HepG2 (cell line): ENCODE measurements around the gene CD300LG. TPM values are rescaled to one million over a fixed set of nuclear protein-coding genes. Genes with fewer than 3 reads are reported as not detected.

Experiments used
- ATAC-seq: fragments of 200-7000 bp; cut with Tn5 transposase; 3 replicates; pipeline ENCODE4 v1.9.1; 2020; ENCODE audit warnings: mild to moderate bottlenecking, moderate library complexity
- BruUV-seq: library from RNA; stranded (reverse); fragments of 400-500 nt; replicated peaks from 2 replicates; lab custom pipeline; 2021; lab: Mats Ljungman, UMichigan
- CTCF ChIA-PET: fragments of 300-600 bp; formaldehyde crosslinking; extraction: SDS; loops from one replicate; lab custom pipeline; 2021; ENCODE audit warnings: low total read pairs, inconsistent platforms, low intra/inter-chr PET ratio; lab: Yijun Ruan, JAX
- POLR2A ChIA-PET: fragments of 350-600 bp; sonication (Branson Sonifier 250); formaldehyde crosslinking; loops from one replicate; lab custom pipeline; 2020; ENCODE audit warnings: antibody characterized with exemption, inconsistent platforms; lab: Yijun Ruan, JAX
- DNase-seq: peaks from one replicate; pipeline ENCODE4 v3.0.0-alpha.2; 2015; ENCODE audit warnings: low spot score
- FAIRE-seq: peaks from 3 replicates; lab custom pipeline; 2011; peaks lifted over from hg19 to GRCh38; lab: Jason Lieb, UNC
- H2AFZ ChIP-seq: one replicate; pipeline ENCODE4 v1.6.1; 2011; ENCODE audit warnings: low read length, inconsistent platforms
- H3K27ac ChIP-seq: fragments of 300-600 bp; 3 replicates; pipeline ENCODE4 v1.8.0; 2011; ENCODE audit warnings: mixed run types, mild to moderate bottlenecking, mixed read lengths, low read length, inconsistent platforms; ENCODE audit not compliant: insufficient read depth; ENCODE audit errors: extremely low read length
- H3K27me3 ChIP-seq, 2 experiments: fragments of 200-600 bp in 1 of 2; 2 replicates in 1 of 2; 3 replicates in 1 of 2; pipeline versions ENCODE4 v1.6.0 to v1.8.0; 2011; ENCODE audit warnings: low read length in 2 of 2, mild to moderate bottlenecking in 2 of 2, moderate library complexity in 2 of 2, inconsistent platforms in 1 of 2; ENCODE audit not compliant: insufficient read depth in 2 of 2, control insufficient read depth in 1 of 2
- H3K36me3 ChIP-seq, 2 experiments: fragments of 200-600 bp in 1 of 2; replicated peaks in 1 of 2; 2 replicates in 1 of 2; 3 replicates in 1 of 2; pipeline versions ENCODE4 v1.5.1 to v1.8.0; 2011; ENCODE audit warnings: low read length in 2 of 2, inconsistent platforms in 1 of 2; ENCODE audit not compliant: insufficient read depth in 2 of 2, control insufficient read depth in 1 of 2
- H3K4me1 ChIP-seq: 2 replicates; pipeline ENCODE4 v1.5.1; 2012; ENCODE audit warnings: low read length, inconsistent platforms; ENCODE audit not compliant: insufficient read depth
- H3K4me2 ChIP-seq: 2 replicates; pipeline ENCODE4 v1.6.0; 2011; ENCODE audit warnings: low read depth, low read length, inconsistent platforms
- H3K4me3 ChIP-seq, 3 experiments: fragments of 200-600 bp in 1 of 3; sonication (generic), shearing (Covaris generic) in 1 of 3; replicated peaks in 1 of 3; 2 replicates each; pipeline ENCODE4 v1.5.1; 2011 to 2016; ENCODE audit warnings: low read length in 3 of 3, inconsistent platforms in 2 of 3, low read depth in 2 of 3, mild to moderate bottlenecking in 2 of 3, control low read depth in 1 of 3, mixed read lengths in 1 of 3; ENCODE audit not compliant: insufficient read depth in 1 of 3
- H3K79me2 ChIP-seq: one replicate; pipeline ENCODE4 v1.6.1; 2011; ENCODE audit warnings: low read length, inconsistent platforms; ENCODE audit not compliant: insufficient read depth
- H3K9ac ChIP-seq: 2 replicates; pipeline ENCODE4 v1.6.0; 2011; ENCODE audit warnings: mild to moderate bottlenecking, low read depth, low read length, inconsistent platforms; ENCODE audit not compliant: insufficient read depth
- H3K9me3 ChIP-seq: 2 replicates; pipeline ENCODE4 v1.5.1; 2012; ENCODE audit warnings: mild to moderate bottlenecking, low read length
- H4K20me1 ChIP-seq: 2 replicates; pipeline ENCODE4 v1.6.0; 2011; ENCODE audit warnings: inconsistent platforms, mild to moderate bottlenecking, low read length, moderate library complexity; ENCODE audit not compliant: insufficient read depth
- ATF1 ChIP-seq: IDR thresholded peaks from 2 replicates; pipeline ENCODE4 v1.6.1; 2016; ENCODE audit warnings: mild to moderate bottlenecking, control low read depth
- FOXC1 ChIP-seq: sonication (generic); formaldehyde crosslinking; IDR thresholded peaks from 2 replicates; pipeline ENCODE4 v1.8.0; 2022; ENCODE audit warnings: mild to moderate bottlenecking, missing genetic modification reagents, borderline replicate concordance
- MIER2 ChIP-seq: IDR thresholded peaks from 2 replicates; pipeline ENCODE4 v1.6.1; 2016; ENCODE audit warnings: missing biosample characterization, missing genetic modification reagents
- MTA3 ChIP-seq: sonication (generic); formaldehyde crosslinking; IDR thresholded peaks from 2 replicates; pipeline ENCODE4 v1.4.0; 2020; ENCODE audit warnings: missing genetic modification reagents
- NPAS2 ChIP-seq: sonication (generic); formaldehyde crosslinking; IDR thresholded peaks from 2 replicates; pipeline ENCODE4 v1.8.0; 2022; ENCODE audit warnings: mild to moderate bottlenecking, missing genetic modification reagents, borderline replicate concordance
- ZBTB7A ChIP-seq: sonication (generic); formaldehyde crosslinking; IDR thresholded peaks from 2 replicates; pipeline ENCODE4 v1.8.0; 2022; ENCODE audit warnings: mild to moderate bottlenecking, missing genetic modification reagents
- ZNF205 ChIP-seq: IDR thresholded peaks from 2 replicates; pipeline ENCODE4 v1.6.1; 2018; ENCODE audit warnings: missing biosample characterization, missing genetic modification reagents
- ZNF513 ChIP-seq: sonication (generic); formaldehyde crosslinking; conservative IDR thresholded peaks from 2 replicates; pipeline ENCODE4 v1.5.0; 2020; ENCODE audit warnings: missing genetic modification reagents
- ZNF562 ChIP-seq: sonication (generic); formaldehyde crosslinking; IDR thresholded peaks from 2 replicates; pipeline ENCODE4 v1.8.0; 2022; ENCODE audit warnings: missing genetic modification reagents, borderline replicate concordance
- ZNF724P ChIP-seq: sonication (generic); formaldehyde crosslinking; IDR thresholded peaks from 2 replicates; pipeline ENCODE4 v1.8.0; 2022; ENCODE audit warnings: missing genetic modification reagents, borderline replicate concordance
- ZNF768 ChIP-seq: sonication (generic); formaldehyde crosslinking; IDR thresholded peaks from 2 replicates; pipeline ENCODE4 v1.4.0; 2020; ENCODE audit warnings: missing genetic modification reagents
- WGBS: methylation state at CpG from one replicate; pipeline ENCODE4 v1.1.6; 2017; ENCODE audit warnings: low lambda C conversion rate; 5-methylcytosine and 5-hydroxymethylcytosine counted together
- in situ Hi-C: cut with HindIII; loops from 2 replicates; pipeline ENCODE4 v1.10.0; 2017; ENCODE audit warnings: low pct_unique_long_range_greater_than_20kb; ENCODE audit not compliant: extremely low pct_ligation_motif_present
- intact Hi-C: fragments of 100-400 bp; cut with micrococcal nuclease; formaldehyde crosslinking; loops from one replicate; pipeline ENCODE4 v1.10.0; 2022; ENCODE audit not compliant: unreplicated experiment
- polyA plus RNA-seq, 8 experiments: library from polyadenylated mRNA; depleted of rRNA in 3 of 8; stranded (reverse) in 7 of 8; unstranded in 1 of 8; fragments of >200 nt; fragmentation: Illumina TruSeq in 4 of 8; extraction: Trizol in 4 of 8; gene quantifications; 2 replicates each; pipeline versions ENCODE4 v1.2.1 to v1.2.3, GENCODE V29; 2011 to 2016; ENCODE audit warnings: low read depth in 4 of 8, missing spikeins in 1 of 8, mixed read lengths in 1 of 8; ENCODE audit not compliant: insufficient read depth in 1 of 8
- total RNA-seq, 5 experiments: library from RNA; depleted of rRNA; stranded (reverse); fragments of >200 nt; fragmentation: Illumina TruSeq; extraction: Trizol; gene quantifications; 2 replicates each; pipeline ENCODE4 v1.2.3, GENCODE V29; 2016; ENCODE audit warnings: low read depth in 1 of 5
- TF ChIP-seq, protein P1 (sequence below): sonication (generic); formaldehyde crosslinking; IDR thresholded peaks from 2 replicates; pipeline ENCODE4 v1.5.1; 2020; ENCODE audit warnings: mild to moderate bottlenecking, missing genetic modification reagents, moderate library complexity
- TF ChIP-seq, protein P2 (sequence below): sonication (generic); formaldehyde crosslinking; IDR thresholded peaks from 2 replicates; pipeline ENCODE4 v1.9.0; 2022; ENCODE audit warnings: low read depth, missing genetic modification reagents

CD300LG gene
- total and polyA plus RNA-seq, 2 of the 13 experiments (the other 11 are each of a cell fraction or from before 2014, with no cell fraction given): not detected

- POLR2A ChIA-PET: no interaction called here
- H3K4me1 ChIP-seq: peaks cover 8% of the 10 kb centered on the region
- H2AFZ ChIP-seq: no peak overlapping the region
- in situ Hi-C loops (no loop called here), intact Hi-C loops (no loop called here)
- peak; percentile 45 for DNase-seq
- BruUV-seq: no TSS peak
- ATAC-seq: peak; percentile 89
- CTCF ChIA-PET: interaction anchor here (1.3 kb wide), 1 partner anchor 163 kb away, joined by 5 read pairs; no protein-coding TSS in a partner anchor
- H3K27me3 ChIP-seq: peaks cover 0 to 13% of the 10 kb centered on the region in 2 experiments; a peak in 2 of 5 replicates
- H3K4me2 ChIP-seq: peak overlapping the region; percentile 56
- no peaks in the 10 kb centered on the region for H3K9me3 ChIP-seq
- H3K27ac ChIP-seq: no peak overlapping the region
- H3K36me3 ChIP-seq: no peaks in the 10 kb centered on the region
- H3K79me2 ChIP-seq: no peaks in the 10 kb centered on the region
- H3K4me3 ChIP-seq: peak overlapping the region in 1 of 3 experiments; percentile 9; a peak in 1 of 6 replicates
- peak; percentile 86 for FAIRE-seq
- 2% methylated on average over 11 of the region's 13 CpGs for WGBS
- H4K20me1 ChIP-seq: no peaks in the 10 kb centered on the region; the same call in 1 of the 2 replicates
- H3K9ac ChIP-seq: no peak overlapping the region
- 0 out of 2 replicates have a peak, but pooled peaks have one; percentile 43 for TF ChIP-seq ZNF724P
- TF ChIP-seq ZNF562 (CRISPR knock-in tag): no peak
- peak; percentile 47; the same call in 1 of the 2 replicates for TF ChIP-seq ZNF768 (CRISPR knock-in tag)
- TF ChIP-seq MIER2 (CRISPR knock-in tag): no peak
- no peak for TF ChIP-seq FOXC1 (CRISPR knock-in tag)
- TF ChIP-seq ZNF205 (CRISPR knock-in tag): no peak
- TF ChIP-seq, protein P1, sequence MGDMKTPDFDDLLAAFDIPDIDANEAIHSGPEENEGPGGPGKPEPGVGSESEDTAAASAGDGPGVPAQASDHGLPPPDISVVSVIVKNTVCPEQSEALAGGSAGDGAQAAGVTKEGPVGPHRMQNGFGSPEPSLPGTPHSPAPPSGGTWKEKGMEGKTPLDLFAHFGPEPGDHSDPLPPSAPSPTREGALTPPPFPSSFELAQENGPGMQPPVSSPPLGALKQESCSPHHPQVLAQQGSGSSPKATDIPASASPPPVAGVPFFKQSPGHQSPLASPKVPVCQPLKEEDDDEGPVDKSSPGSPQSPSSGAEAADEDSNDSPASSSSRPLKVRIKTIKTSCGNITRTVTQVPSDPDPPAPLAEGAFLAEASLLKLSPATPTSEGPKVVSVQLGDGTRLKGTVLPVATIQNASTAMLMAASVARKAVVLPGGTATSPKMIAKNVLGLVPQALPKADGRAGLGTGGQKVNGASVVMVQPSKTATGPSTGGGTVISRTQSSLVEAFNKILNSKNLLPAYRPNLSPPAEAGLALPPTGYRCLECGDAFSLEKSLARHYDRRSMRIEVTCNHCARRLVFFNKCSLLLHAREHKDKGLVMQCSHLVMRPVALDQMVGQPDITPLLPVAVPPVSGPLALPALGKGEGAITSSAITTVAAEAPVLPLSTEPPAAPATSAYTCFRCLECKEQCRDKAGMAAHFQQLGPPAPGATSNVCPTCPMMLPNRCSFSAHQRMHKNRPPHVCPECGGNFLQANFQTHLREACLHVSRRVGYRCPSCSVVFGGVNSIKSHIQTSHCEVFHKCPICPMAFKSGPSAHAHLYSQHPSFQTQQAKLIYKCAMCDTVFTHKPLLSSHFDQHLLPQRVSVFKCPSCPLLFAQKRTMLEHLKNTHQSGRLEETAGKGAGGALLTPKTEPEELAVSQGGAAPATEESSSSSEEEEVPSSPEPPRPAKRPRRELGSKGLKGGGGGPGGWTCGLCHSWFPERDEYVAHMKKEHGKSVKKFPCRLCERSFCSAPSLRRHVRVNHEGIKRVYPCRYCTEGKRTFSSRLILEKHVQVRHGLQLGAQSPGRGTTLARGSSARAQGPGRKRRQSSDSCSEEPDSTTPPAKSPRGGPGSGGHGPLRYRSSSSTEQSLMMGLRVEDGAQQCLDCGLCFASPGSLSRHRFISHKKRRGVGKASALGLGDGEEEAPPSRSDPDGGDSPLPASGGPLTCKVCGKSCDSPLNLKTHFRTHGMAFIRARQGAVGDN (CRISPR knock-in tag): peak; percentile 55; the same call in 1 of the 2 replicates
- no peak for TF ChIP-seq MTA3 (CRISPR knock-in tag)
- TF ChIP-seq ZNF513 (CRISPR knock-in tag): 0 out of 2 replicates have a peak, but pooled peaks have one; percentile 50
- no peak for TF ChIP-seq ZBTB7A
- no peak for TF ChIP-seq NPAS2
- TF ChIP-seq ATF1 (CRISPR knock-in tag): no peak
- TF ChIP-seq, protein P2, sequence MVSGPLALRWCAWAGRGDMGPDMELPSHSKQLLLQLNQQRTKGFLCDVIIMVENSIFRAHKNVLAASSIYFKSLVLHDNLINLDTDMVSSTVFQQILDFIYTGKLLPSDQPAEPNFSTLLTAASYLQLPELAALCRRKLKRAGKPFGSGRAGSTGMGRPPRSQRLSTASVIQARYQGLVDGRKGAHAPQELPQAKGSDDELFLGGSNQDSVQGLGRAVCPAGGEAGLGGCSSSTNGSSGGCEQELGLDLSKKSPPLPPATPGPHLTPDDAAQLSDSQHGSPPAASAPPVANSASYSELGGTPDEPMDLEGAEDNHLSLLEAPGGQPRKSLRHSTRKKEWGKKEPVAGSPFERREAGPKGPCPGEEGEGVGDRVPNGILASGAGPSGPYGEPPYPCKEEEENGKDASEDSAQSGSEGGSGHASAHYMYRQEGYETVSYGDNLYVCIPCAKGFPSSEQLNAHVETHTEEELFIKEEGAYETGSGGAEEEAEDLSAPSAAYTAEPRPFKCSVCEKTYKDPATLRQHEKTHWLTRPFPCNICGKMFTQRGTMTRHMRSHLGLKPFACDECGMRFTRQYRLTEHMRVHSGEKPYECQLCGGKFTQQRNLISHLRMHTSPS: peak; percentile 33; the same call in 1 of the 2 replicates
These were observed 31.5 kb downstream of the CD300LG start for GRCh38 chr17:43878260-43879175.
